Testis (tissue), 3 donors: ENCODE data around the gene NMRAL1. TPM values are rescaled to one million over a fixed set of nuclear protein-coding genes. Genes with fewer than 3 reads are reported as not detected.

ENCODE experiments used
- DNase-seq: peaks from one replicate; pipeline ENCODE4 v3.0.0-alpha.2; 2019
- H3K27ac ChIP-seq, 2 donors: fragments of 200-600 bp; sonication (generic); one replicate each; pipeline ENCODE4 v1.5.1; 2019
- H3K27me3 ChIP-seq: fragments of 200-600 bp; sonication (generic); one replicate; pipeline ENCODE4 v1.5.1; 2019
- H3K36me3 ChIP-seq: fragments of 200-600 bp; sonication (generic); one replicate; pipeline ENCODE4 v1.5.1; 2017; ENCODE audit warnings: low read depth; ENCODE audit errors: missing control alignments
- H3K4me1 ChIP-seq: fragments of 200-600 bp; sonication (generic); one replicate; pipeline ENCODE4 v1.5.1; 2019
- H3K4me3 ChIP-seq, 2 donors: fragments of 200-600 bp; sonication (generic); one replicate each; pipeline ENCODE4 v1.5.1; 2017 to 2019
- H3K9me3 ChIP-seq: fragments of 200-600 bp; sonication (generic); one replicate; pipeline ENCODE4 v1.5.1; 2017
- POLR2A ChIP-seq: fragments of 450-650 bp; IDR thresholded peaks from one replicate; pipeline ENCODE4 v1.6.1; 2017; ENCODE audit warnings: antibody characterized with exemption, mild to moderate bottlenecking, moderate library complexity
- WGBS, 2 donors: methylation state at CpG; one replicate each; pipeline ENCODE4 v1.1.5; 2018; 5-methylcytosine and 5-hydroxymethylcytosine counted together
- intact Hi-C: fragments of 100-400 bp; cut with DNase I; formaldehyde crosslinking; loops from one replicate; pipeline ENCODE4 v1.15.1; 2023; ENCODE audit warnings: low total_unique reads
- polyA plus RNA-seq: library from polyadenylated mRNA; stranded (reverse); fragments of 350-450 nt; fragmentation: Illumina TruSeq; extraction: RNeasy Lipid Tissue Mini Kit (QIAGEN cat#74804); gene quantifications from one replicate; pipeline ENCODE4 v1.2.3, GENCODE V29; 2014; ENCODE audit warnings: low read depth, low replicate concordance; ENCODE audit not compliant: insufficient read depth
- total RNA-seq, 2 donors: library from RNA; depleted of rRNA; stranded (reverse); fragments of >200 nt; gene quantifications; one replicate each; pipeline ENCODE4 v1.2.3, GENCODE V29; 2016
- TF ChIP-seq, protein P1 (sequence below), 3 experiments: fragments of 450-650 bp in 2 of 3; fragments of 200-600 bp in 1 of 3; sonication (generic) in 1 of 3; IDR thresholded peaks; one replicate each; pipeline ENCODE4 v1.5.1; 2016 to 2019; ENCODE audit warnings: antibody characterized with exemption in 3 of 3, mild to moderate bottlenecking in 2 of 3, moderate library complexity in 1 of 3

The NMRAL1 gene
- total and polyA plus RNA-seq, 3 donors from 2014 or later = 24.3 to 31.7 (median 27.7) TPM

GRCh38 chr16:4494746-4495490 is 20.5 kb upstream of the NMRAL1 start:
- 94 to 95% methylated on average over 6 of the region's 6 CpGs for WGBS, 2 donors
- Histone ChIP-seq H3K36me3 (no peaks in the 10 kb centered on the region), H3K4me3 (no peak overlapping the region), H3K4me1 (no peaks in the 10 kb centered on the region), H3K27me3 (no peaks in the 10 kb centered on the region), H3K9me3 (no peaks in the 10 kb centered on the region), H3K27ac (no peak overlapping the region)
- intact Hi-C loops = no loop called here
- TF ChIP-seq, protein P1, sequence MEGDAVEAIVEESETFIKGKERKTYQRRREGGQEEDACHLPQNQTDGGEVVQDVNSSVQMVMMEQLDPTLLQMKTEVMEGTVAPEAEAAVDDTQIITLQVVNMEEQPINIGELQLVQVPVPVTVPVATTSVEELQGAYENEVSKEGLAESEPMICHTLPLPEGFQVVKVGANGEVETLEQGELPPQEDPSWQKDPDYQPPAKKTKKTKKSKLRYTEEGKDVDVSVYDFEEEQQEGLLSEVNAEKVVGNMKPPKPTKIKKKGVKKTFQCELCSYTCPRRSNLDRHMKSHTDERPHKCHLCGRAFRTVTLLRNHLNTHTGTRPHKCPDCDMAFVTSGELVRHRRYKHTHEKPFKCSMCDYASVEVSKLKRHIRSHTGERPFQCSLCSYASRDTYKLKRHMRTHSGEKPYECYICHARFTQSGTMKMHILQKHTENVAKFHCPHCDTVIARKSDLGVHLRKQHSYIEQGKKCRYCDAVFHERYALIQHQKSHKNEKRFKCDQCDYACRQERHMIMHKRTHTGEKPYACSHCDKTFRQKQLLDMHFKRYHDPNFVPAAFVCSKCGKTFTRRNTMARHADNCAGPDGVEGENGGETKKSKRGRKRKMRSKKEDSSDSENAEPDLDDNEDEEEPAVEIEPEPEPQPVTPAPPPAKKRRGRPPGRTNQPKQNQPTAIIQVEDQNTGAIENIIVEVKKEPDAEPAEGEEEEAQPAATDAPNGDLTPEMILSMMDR (IDR thresholded peaks at IDR 0.05) = no peak
- no peak for TF ChIP-seq POLR2A
- DNase-seq = no peak

DNA sequence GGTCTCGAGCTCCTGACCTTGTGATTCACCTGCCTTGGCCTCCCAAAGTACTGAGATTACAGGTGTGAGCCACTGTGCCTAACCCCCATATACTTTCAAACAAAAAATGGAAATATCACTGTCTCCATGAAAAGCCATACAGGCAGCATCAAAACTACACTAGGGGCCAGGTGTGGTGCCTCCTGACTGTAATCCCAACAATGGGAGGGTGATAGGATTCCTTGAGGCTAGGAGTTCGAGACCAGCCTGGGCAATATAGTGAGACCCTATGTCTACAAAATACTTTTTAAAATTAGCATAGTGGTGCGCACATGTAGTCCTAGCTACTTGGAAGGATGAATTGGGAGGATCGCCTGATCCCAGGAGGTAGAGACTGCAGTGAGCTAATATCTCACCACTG is 17.5 kb upstream of the NMRAL1 start:
- no peaks in the 10 kb centered on the region for H3K9me3 ChIP-seq
- no peak overlapping the region for H3K27ac ChIP-seq
- DNase-seq = no peak
- peaks cover 4% of the 10 kb centered on the region for H3K4me1 ChIP-seq
- intact Hi-C loops = no loop called here
- no peak overlapping the region for H3K4me3 ChIP-seq
- 95% methylated on average over 4 of the region's 4 CpGs for WGBS, 2 donors
- H3K36me3 ChIP-seq = no peaks in the 10 kb centered on the region
- no peak for TF ChIP-seq POLR2A
- TF ChIP-seq, protein P1 (IDR thresholded peaks at IDR 0.05) = no peak
- H3K27me3 ChIP-seq = no peaks in the 10 kb centered on the region

- no peaks in the 10 kb centered on the region for H3K36me3 ChIP-seq
- H3K4me1 ChIP-seq = peaks cover 20% of the 10 kb centered on the region
- H3K9me3 ChIP-seq = no peaks in the 10 kb centered on the region
- intact Hi-C loops = no loop called here
- no peaks in the 10 kb centered on the region for H3K27me3 ChIP-seq
- TF ChIP-seq, protein P1 (IDR thresholded peaks at IDR 0.05) = no peak
- TF ChIP-seq POLR2A = no peak
- 74 to 95% methylated on average over 5 of the region's 5 CpGs for WGBS, 2 donors
- DNase-seq = no peak
- H3K4me3 ChIP-seq = no peak overlapping the region
- no peak overlapping the region for H3K27ac ChIP-seq
These were observed 14.6 kb upstream of the NMRAL1 start for GRCh38 chr16:4489030-4489429.

GRCh38 chr16:4488499-4488967 is 14.1 kb upstream of the NMRAL1 start:
- intact Hi-C loops = no loop called here
- TF ChIP-seq POLR2A = no peak
- TF ChIP-seq, protein P1 (IDR thresholded peaks at IDR 0.05) = no peak
- H3K9me3 ChIP-seq = no peaks in the 10 kb centered on the region
- H3K4me3 ChIP-seq = no peak overlapping the region
- 65 to 68% methylated on average over 1 of the region's 1 CpG for WGBS, 2 donors
- peak overlapping the region in 1 of 2 donors; percentile 52 for H3K27ac ChIP-seq
- no peaks in the 10 kb centered on the region for H3K36me3 ChIP-seq
- peaks cover 20% of the 10 kb centered on the region for H3K4me1 ChIP-seq
- no peaks in the 10 kb centered on the region for H3K27me3 ChIP-seq
- DNase-seq = no peak
